HepG2 (cell line): ENCODE data around the gene IL10.

ENCODE experiments used
- BCLAF1 ChIP-seq: fragments of 450-650 bp; IDR thresholded peaks from 2 replicates; pipeline ENCODE4 v1.6.1; 2017; ENCODE audit warnings: mild to moderate bottlenecking
- CTCF ChIP-seq: sonication (generic); formaldehyde crosslinking; IDR thresholded peaks from 2 replicates; pipeline ENCODE4 v1.5.0; 2020; ENCODE audit warnings: mild to moderate bottlenecking, missing genetic modification reagents, moderate library complexity
- IKZF1 ChIP-seq: fragments of 450-650 bp; IDR thresholded peaks from 2 replicates; pipeline ENCODE4 v1.7.1; 2016
- MAZ ChIP-seq, 2 experiments: sonication (generic) in 1 of 2; formaldehyde crosslinking in 1 of 2; IDR thresholded peaks; 2 replicates each; pipeline versions ENCODE4 v1.5.0 to v1.6.1; 2012 to 2020; ENCODE audit warnings: low read depth in 2 of 2, mild to moderate bottlenecking in 2 of 2, borderline replicate concordance in 1 of 2, improper control_type of control experiment in 1 of 2, low read length in 1 of 2, missing genetic modification reagents in 1 of 2, moderate library complexity in 1 of 2
- POLR2A ChIP-seq, 2 experiments: IDR thresholded peaks; 2 replicates each; pipeline ENCODE4 v1.6.1; 2011; ENCODE audit warnings: low read depth in 2 of 2, low read length in 2 of 2, mild to moderate bottlenecking in 1 of 2, moderate library complexity in 1 of 2; ENCODE audit not compliant: insufficient read depth in 1 of 2
- USF2 ChIP-seq, 2 experiments: sonication (generic) in 1 of 2; formaldehyde crosslinking in 1 of 2; IDR thresholded peaks; 2 replicates each; pipeline versions ENCODE4 v1.5.1 to v1.6.1; 2011 to 2020; ENCODE audit warnings: borderline replicate concordance in 1 of 2, low read depth in 1 of 2, low read length in 1 of 2, mild to moderate bottlenecking in 1 of 2, missing genetic modification reagents in 1 of 2, moderate library complexity in 1 of 2
- TF ChIP-seq, protein P1 (sequence below): sonication (generic); formaldehyde crosslinking; IDR thresholded peaks from 2 replicates; pipeline ENCODE4 v1.8.0; 2022; ENCODE audit warnings: low read depth, missing genetic modification reagents

DNA sequence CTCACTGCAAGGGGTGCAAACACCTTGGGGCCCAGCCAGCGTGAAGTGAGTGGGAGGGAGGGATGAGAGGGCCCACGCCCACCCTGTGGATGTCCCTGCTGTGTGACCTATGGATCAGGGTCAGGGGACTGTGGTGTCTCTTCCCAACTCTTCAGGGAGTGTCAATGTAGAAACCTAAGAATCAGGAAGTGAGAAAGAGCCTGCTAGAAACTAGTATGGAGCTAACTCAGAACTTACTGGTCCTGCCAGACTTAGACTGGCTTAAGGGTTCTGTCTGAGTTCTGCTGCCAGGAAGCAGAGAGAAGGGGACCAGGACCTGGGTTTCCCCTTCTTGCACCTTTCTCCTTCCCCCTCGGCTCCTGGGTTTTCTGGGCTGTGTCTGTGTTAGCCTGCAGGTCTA, 1.8 kb upstream of the IL10 start:
- TF ChIP-seq, protein P1, sequence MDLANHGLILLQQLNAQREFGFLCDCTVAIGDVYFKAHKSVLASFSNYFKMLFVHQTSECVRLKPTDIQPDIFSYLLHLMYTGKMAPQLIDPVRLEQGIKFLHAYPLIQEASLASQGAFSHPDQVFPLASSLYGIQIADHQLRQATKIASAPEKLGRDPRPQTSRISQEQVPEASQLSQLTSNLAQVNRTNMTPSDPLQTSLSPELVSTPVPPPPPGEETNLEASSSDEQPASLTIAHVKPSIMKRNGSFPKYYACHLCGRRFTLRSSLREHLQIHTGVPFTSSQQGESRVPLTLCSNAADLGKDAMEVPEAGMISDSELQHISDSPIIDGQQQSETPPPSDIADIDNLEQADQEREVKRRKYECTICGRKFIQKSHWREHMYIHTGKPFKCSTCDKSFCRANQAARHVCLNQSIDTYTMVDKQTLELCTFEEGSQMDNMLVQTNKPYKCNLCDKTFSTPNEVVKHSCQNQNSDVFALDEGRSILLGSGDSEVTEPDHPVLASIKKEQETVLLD, result no peak
- TF ChIP-seq IKZF1 (no peak), POLR2A (IDR thresholded peaks at IDR 0.05; ENCODE audit: insufficient read depth in 1 of 2, low read depth in 2 of 2, low read length in 2 of 2) (no peak), CTCF (CRISPR knock-in tag) (no peak), MAZ (IDR thresholded peaks at IDR 0.05; ENCODE audit: borderline replicate concordance, low read depth, low read length) (no peak), MAZ (CRISPR knock-in tag; IDR thresholded peaks at IDR 0.05; ENCODE audit: low read depth) (no peak), BCLAF1 (no peak), USF2 (IDR thresholded peaks at IDR 0.05; ENCODE audit: low read depth, low read length) (no peak), USF2 (CRISPR knock-in tag; IDR thresholded peaks at IDR 0.05; ENCODE audit: borderline replicate concordance) (no peak)
